A673 (cell line): Measurements from ENCODE around the gene C8A. TPM values are rescaled to one million over a fixed set of nuclear protein-coding genes. Genes with fewer than 3 reads are reported as not detected.
A peak's percentile ranks its signal among the peaks of the same experiment; 100 is the strongest.

ENCODE experiments used
- BruUV-seq: library from RNA; stranded (reverse); fragments of 400-500 nt; replicated peaks from 2 replicates; lab custom pipeline; 2021; lab: Mats Ljungman, UMichigan
- CTCF ChIA-PET: fragments of 300-600 bp; sonication (Branson Sonifier 250); formaldehyde crosslinking; loops from one replicate; lab custom pipeline; 2022; ENCODE audit warnings: antibody characterized with exemption; lab: Charles Lee
- POLR2A ChIA-PET: fragments of 300-600 bp; sonication (Branson Sonifier 250); formaldehyde crosslinking; loops from one replicate; lab custom pipeline; 2022; ENCODE audit warnings: antibody characterized with exemption; ENCODE audit not compliant: low non-redundant PET; lab: Charles Lee
- DNase-seq: peaks from one replicate; pipeline ENCODE4 v3.0.0-alpha.2; 2015; ENCODE audit warnings: low spot score
- H3K27ac ChIP-seq: fragments of 200-600 bp; sonication (generic); 2 replicates; pipeline ENCODE4 v1.5.1; 2016; ENCODE audit warnings: mixed run types, low read depth, mild to moderate bottlenecking, mixed read lengths, antibody characterized with exemption, low read length; ENCODE audit not compliant: poor library complexity, severe bottlenecking
- H3K27me3 ChIP-seq: fragments of 200-600 bp; sonication (generic); replicated peaks from 2 replicates; pipeline ENCODE4 v1.6.1; 2017; ENCODE audit warnings: mixed run types, low read depth, mild to moderate bottlenecking, mixed read lengths, antibody characterized with exemption, low read length; ENCODE audit not compliant: insufficient read depth, poor library complexity
- H3K36me3 ChIP-seq: fragments of 200-600 bp; sonication (generic); 2 replicates; pipeline ENCODE4 v1.6.1; 2016; ENCODE audit warnings: mixed run types, mild to moderate bottlenecking, mixed read lengths, antibody characterized with exemption, low read length; ENCODE audit not compliant: insufficient read depth, poor library complexity, severe bottlenecking
- H3K4me1 ChIP-seq: fragments of 200-600 bp; sonication (generic); 2 replicates; pipeline ENCODE4 v1.6.1; 2017; ENCODE audit warnings: mixed run types, mild to moderate bottlenecking, mixed read lengths, antibody characterized with exemption, low read length; ENCODE audit not compliant: insufficient read depth, poor library complexity, severe bottlenecking
- H3K4me3 ChIP-seq: fragments of 200-600 bp; sonication (generic); 2 replicates; pipeline ENCODE4 v1.5.1; 2016; ENCODE audit warnings: low read depth, mixed run types, mild to moderate bottlenecking, mixed read lengths, low read length; ENCODE audit not compliant: poor library complexity, severe bottlenecking
- H3K9me3 ChIP-seq: fragments of 200-600 bp; sonication (generic); 2 replicates; pipeline ENCODE4 v1.6.1; 2016; ENCODE audit warnings: mixed run types, low read depth, mild to moderate bottlenecking, mixed read lengths, antibody characterized with exemption, low read length; ENCODE audit not compliant: poor library complexity, severe bottlenecking
- EZH2 ChIP-seq: fragments of 200-600 bp; sonication (generic); IDR thresholded peaks from 2 replicates; pipeline ENCODE4 v1.6.1; 2017; ENCODE audit warnings: borderline replicate concordance, low read depth, mild to moderate bottlenecking, mixed read lengths, antibody characterized with exemption, low read length; ENCODE audit not compliant: poor library complexity, severe bottlenecking
- intact Hi-C: fragments of 100-400 bp; cut with micrococcal nuclease; formaldehyde crosslinking; loops from one replicate; pipeline ENCODE4 v1.10.0; 2022; ENCODE audit not compliant: unreplicated experiment
- total RNA-seq: library from RNA; stranded (reverse); gene quantifications from 2 replicates; pipeline ENCODE4 v1.2.3, GENCODE V29; 2021
- TF ChIP-seq, protein P1 (sequence below): fragments of 300-800, 200-600 bp; sonication (generic); conservative IDR thresholded peaks from 2 replicates; pipeline ENCODE4 v1.5.1; 2017; ENCODE audit warnings: low read depth, mild to moderate bottlenecking, antibody characterized with exemption, low read length, moderate library complexity, mixed read lengths

Gene C8A
- total RNA-seq, 1 experiment from 2014 or later = not detected

DNA sequence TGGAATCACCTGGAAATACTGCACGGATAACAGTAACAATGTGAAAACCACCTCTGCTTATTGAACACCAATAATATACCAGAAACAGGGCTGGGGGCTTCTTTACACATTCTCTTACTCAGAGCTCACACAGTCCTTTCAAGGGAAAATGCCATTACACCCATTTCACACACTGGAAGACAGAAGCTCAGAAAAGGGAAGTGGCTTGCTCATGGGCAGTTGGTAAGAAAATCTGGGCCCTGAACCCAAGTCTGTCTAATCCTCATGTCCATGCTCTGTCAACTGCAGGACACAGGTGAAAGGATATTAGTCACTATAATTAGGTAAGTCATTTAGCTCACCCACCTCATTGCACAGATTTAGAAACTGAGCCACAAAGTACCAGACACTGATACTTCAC, 18.6 kb downstream of the C8A start:
- TF ChIP-seq, protein P1, sequence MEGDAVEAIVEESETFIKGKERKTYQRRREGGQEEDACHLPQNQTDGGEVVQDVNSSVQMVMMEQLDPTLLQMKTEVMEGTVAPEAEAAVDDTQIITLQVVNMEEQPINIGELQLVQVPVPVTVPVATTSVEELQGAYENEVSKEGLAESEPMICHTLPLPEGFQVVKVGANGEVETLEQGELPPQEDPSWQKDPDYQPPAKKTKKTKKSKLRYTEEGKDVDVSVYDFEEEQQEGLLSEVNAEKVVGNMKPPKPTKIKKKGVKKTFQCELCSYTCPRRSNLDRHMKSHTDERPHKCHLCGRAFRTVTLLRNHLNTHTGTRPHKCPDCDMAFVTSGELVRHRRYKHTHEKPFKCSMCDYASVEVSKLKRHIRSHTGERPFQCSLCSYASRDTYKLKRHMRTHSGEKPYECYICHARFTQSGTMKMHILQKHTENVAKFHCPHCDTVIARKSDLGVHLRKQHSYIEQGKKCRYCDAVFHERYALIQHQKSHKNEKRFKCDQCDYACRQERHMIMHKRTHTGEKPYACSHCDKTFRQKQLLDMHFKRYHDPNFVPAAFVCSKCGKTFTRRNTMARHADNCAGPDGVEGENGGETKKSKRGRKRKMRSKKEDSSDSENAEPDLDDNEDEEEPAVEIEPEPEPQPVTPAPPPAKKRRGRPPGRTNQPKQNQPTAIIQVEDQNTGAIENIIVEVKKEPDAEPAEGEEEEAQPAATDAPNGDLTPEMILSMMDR = no peak
- TF ChIP-seq EZH2 = no peak
- H3K9me3 ChIP-seq = no peaks in the 10 kb centered on the region
- intact Hi-C loops = no loop called here
- no peak overlapping the region for H3K27ac ChIP-seq
- no peak for DNase-seq
- H3K4me3 ChIP-seq = no peak overlapping the region
- H3K4me1 ChIP-seq = peaks cover 3% of the 10 kb centered on the region
- H3K27me3 ChIP-seq = no peaks in the 10 kb centered on the region
- POLR2A ChIA-PET = no interaction called here
- no TSS peak for BruUV-seq
- H3K36me3 ChIP-seq = no peaks in the 10 kb centered on the region
- CTCF ChIA-PET = no interaction called here

DNA sequence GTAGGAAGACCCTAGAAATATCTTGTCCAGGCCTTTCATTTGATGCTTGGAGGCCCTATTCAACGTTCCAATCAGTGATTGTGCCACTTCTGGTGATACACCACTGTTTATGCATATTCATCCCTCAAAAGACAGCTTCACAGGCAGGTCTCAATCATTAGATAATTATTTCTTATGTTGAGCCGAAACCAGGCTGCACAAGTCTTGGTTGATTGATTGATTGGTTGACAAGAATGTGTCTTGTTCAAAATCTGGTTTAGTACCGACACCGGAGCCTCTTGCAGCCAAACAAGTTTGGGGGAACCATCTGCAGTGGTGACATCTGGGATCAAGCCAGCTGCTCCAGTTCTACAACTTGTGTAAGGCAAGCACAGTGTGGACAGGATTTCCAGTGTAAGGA, 20.1 kb downstream of the C8A start:
- no TSS peak for BruUV-seq
- H3K27me3 ChIP-seq = no peaks in the 10 kb centered on the region
- H3K36me3 ChIP-seq = no peaks in the 10 kb centered on the region
- H3K27ac ChIP-seq = no peak overlapping the region
- no peak for TF ChIP-seq EZH2
- TF ChIP-seq, protein P1 = no peak
- H3K4me3 ChIP-seq = no peak overlapping the region
- peaks cover 3% of the 10 kb centered on the region for H3K4me1 ChIP-seq
- intact Hi-C loops = no loop called here
- ChIA-PET POLR2A (no interaction called here), CTCF (no interaction called here)
- H3K9me3 ChIP-seq = no peaks in the 10 kb centered on the region
- no peak for DNase-seq

DNA sequence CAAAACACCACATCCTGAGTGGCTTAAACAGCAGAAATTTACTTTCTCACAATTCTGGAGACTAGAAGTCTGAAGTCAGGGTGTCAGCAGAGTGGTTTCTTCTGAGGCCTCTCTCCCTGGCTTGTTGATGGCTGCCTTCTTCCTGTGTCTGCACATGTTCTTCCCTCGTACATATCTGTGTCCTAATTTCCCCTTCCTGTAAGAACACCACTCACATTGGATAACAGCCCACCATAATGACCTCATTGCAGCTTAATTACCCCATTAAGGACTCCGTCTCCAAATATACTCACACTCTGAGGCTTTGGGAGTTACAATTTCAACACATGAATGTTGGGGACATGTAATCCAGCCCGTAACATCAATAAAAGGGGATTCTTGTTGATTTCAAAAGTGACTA, 23.4 kb downstream of the C8A start:
- no TSS peak for BruUV-seq
- Histone ChIP-seq H3K27me3 (no peaks in the 10 kb centered on the region), H3K36me3 (no peaks in the 10 kb centered on the region), H3K9me3 (no peaks in the 10 kb centered on the region), H3K4me1 (peaks cover 3% of the 10 kb centered on the region), H3K27ac (no peak overlapping the region), H3K4me3 (no peak overlapping the region)
- TF ChIP-seq EZH2 = no peak
- TF ChIP-seq, protein P1 = no peak
- ChIA-PET POLR2A (no interaction called here), CTCF (no interaction called here)
- intact Hi-C loops = no loop called here
- peak; percentile 11 for DNase-seq
